ENCODE measurements around the gene PPP2R5B.
A peak's percentile ranks its signal among the peaks of the same experiment; 100 is the strongest.

PPP2R5B gene

DNA sequence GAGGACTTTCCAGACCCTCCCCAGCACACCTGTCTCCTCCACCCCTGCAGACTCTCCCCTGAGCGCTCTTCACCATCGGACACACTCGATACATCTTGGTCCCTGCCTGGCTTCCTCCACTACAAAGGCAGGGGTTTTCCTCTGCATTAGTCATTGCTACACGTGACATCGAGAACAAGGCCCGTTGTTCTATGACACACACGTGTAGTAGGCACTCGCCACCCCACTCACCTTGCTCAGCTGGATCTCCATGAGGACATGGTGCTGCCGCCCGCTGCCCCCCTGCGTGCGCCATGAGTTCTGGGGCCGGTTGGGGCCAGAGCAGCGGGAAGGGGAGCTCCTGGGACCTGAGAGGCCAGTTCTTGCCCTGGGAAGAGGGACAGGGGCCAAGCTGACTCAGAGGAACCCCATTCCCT is 24.2 kb upstream of the PPP2R5B start:
- peak; percentile 89 for DNase-seq (ENCODE audit: low read depth)
- TF ChIP-seq, protein P1, sequence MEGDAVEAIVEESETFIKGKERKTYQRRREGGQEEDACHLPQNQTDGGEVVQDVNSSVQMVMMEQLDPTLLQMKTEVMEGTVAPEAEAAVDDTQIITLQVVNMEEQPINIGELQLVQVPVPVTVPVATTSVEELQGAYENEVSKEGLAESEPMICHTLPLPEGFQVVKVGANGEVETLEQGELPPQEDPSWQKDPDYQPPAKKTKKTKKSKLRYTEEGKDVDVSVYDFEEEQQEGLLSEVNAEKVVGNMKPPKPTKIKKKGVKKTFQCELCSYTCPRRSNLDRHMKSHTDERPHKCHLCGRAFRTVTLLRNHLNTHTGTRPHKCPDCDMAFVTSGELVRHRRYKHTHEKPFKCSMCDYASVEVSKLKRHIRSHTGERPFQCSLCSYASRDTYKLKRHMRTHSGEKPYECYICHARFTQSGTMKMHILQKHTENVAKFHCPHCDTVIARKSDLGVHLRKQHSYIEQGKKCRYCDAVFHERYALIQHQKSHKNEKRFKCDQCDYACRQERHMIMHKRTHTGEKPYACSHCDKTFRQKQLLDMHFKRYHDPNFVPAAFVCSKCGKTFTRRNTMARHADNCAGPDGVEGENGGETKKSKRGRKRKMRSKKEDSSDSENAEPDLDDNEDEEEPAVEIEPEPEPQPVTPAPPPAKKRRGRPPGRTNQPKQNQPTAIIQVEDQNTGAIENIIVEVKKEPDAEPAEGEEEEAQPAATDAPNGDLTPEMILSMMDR (IDR thresholded peaks at IDR 0.05; ENCODE audit: insufficient read depth, low read depth, low read length, missing control alignments) = no peak
- H3K4me3 ChIP-seq (ENCODE audit: low read length) = no peak overlapping the region

DNA sequence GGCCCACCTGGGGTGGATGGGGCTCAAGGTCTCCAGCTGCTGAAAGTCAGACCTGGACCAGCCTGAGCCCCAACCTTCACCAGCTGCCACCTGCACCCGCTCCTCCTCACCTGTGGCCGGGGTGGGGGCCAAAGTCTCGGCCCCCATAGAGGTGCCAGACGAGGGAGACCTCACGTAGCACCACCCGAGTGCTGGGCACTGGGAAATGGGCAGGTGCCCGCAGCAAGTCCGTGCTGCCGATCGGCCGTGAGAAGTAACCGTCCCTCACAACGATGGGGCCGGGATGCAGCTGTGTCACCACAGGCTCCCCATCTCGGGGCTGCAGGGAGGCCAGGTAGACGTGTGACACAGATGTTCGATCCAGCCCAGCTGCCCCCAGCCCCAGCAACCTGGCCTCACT is 23.7 kb upstream of the PPP2R5B start:
- TF ChIP-seq, protein P1 (IDR thresholded peaks at IDR 0.05; ENCODE audit: insufficient read depth, low read depth, low read length, missing control alignments) = no peak
- no peak overlapping the region for H3K4me3 ChIP-seq (ENCODE audit: low read length)
- DNase-seq (ENCODE audit: low read depth) = no peak

DNA sequence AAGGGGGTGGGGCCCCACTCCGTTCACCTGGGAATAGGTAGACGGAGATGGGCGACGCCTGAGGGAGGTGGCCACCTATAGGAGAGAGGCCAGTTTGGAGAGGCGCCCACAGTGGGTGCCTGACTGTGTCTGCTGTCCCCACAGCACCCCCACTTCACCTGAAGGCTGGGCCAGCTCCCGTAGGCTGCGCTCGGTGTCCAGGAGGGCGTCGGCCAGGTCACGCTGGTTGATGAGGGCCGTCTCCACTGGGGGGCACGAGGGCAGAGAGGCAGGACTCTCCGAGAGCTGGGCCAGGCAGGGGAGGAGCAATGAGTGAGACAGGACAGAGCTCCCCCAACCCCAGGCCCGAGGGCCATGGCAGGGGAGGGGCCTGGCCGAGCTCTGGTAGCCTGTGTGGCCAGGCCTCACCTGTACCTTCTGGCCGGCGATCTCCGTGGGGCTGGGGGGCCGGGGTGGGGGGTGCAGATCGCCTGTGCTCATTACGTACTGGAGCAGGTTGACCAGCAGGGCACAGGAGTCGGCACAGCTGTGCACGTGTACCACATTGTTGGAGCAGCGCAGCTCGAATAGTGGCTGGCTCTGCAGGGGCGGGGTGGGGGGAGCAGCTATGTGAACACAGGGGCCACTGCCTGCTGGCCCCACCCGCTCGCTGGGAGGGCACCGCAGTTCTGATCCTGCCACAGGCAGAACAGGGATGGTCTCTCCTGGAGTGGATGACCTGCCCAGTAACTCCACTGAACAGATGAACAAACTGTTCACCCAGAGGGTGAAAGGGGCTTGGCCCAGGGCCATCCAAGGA is 22.2 kb upstream of the PPP2R5B start:
- TF ChIP-seq, protein P1 (IDR thresholded peaks at IDR 0.05; ENCODE audit: insufficient read depth, low read depth, low read length, missing control alignments) = no peak
- DNase-seq (ENCODE audit: low read depth) = no peak
- no peak overlapping the region for H3K4me3 ChIP-seq (ENCODE audit: low read length)

DNA sequence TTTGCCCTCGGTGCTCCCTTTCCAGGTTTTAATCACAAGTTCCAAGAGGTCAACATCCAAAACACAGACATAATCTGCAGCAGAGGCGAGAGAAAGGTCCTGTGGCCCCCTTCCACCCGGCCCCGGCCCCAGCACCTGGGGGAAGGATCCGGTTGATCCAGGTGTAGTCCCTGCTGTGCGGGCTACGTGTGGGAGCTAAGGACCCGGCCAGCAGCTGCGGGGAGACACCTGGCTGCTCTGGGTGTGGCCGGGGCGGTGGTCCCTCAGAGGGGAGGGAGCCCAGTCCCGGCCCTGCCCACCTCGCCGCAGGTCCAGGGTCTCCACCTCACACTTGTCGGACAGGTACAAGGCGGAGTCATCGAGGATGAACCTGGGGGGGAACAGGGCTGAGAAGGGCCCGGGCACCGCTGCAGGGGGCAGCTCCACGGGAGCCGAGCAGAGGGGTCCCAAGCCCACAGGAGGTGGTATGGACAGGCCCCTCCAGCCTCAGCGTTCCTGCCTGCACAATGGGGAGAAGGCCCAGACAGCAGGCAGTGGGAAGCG is 21.1 kb upstream of the PPP2R5B start:
- no peak for DNase-seq (ENCODE audit: low read depth)
- H3K4me3 ChIP-seq (ENCODE audit: low read length) = no peak overlapping the region
- TF ChIP-seq, protein P1 (IDR thresholded peaks at IDR 0.05; ENCODE audit: insufficient read depth, low read depth, low read length, missing control alignments) = no peak

DNA sequence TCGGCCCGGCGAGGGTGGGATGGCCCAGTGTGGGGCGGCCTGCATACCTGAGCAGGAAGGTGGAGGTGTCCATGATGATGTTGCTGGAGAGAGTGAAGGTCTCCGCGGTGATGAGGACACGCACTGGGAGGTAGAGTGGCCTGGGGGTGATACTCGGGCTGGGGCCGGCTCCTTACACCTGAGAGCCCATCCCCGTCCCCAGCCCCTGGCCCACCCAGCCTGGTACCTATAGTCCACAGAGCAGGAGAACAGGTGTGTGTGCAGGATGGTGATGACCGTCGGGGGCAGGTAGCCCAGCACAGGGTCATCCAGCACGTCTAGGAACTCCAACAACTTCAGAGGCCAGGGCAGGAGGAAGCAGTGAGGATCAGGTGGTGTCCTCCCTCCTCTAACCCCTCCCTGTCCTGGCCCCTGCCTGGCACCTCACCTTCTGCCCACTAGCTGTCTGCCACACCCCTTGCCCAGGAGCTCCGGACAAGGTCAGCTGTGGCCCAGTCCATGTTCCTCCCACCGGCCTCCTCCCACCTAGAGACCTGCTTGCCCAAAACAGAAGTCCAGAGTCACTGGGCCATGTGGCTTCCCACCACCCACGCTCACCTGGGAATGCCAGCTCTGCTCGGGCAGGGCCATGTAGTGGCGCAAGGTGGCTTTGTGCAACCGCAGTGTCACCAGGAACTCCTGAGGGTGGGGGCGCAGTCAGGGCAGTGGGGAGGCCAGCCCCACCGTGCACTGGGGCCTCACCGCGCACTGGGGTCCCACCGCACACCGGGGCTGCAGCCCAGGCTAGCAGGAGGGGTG is 18.8 kb upstream of the PPP2R5B start:
- no peak for DNase-seq (ENCODE audit: low read depth)
- H3K4me3 ChIP-seq (ENCODE audit: low read length) = no peak overlapping the region
- TF ChIP-seq, protein P1 (IDR thresholded peaks at IDR 0.05; ENCODE audit: insufficient read depth, low read depth, low read length, missing control alignments) = no peak

DNA sequence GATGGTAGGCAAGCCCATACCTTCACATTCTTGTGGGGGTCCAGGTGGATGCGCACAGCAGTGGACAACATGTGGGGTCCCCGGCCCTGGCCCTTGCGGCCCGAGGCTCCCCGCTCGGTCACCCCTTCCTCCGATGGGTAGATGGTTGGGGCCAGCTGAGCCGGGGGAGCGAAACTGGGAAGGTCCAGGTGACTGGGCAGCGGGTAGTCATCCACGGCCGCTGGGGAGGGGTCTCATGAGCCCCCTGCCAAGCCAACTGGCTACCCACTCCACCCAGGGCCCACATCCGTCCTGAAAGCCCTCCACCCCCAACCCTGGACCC is 18.2 kb upstream of the PPP2R5B start:
- H3K4me3 ChIP-seq (ENCODE audit: low read length) = no peak overlapping the region
- TF ChIP-seq, protein P1 (IDR thresholded peaks at IDR 0.05; ENCODE audit: insufficient read depth, low read depth, low read length, missing control alignments) = no peak
- no peak for DNase-seq (ENCODE audit: low read depth)

Data from epithelial cell of esophagus (primary cell).